NCI-H345 treated with DMSO at 0.1 percent for 48 hours (cell line): ENCODE data around the gene ACADM.
"Not testable (repeated sequence)": the region's sequence is repeated elsewhere in the genome, so short reads cannot be mapped to it uniquely, and the experiment has no call there.

Experiments
- DNase-seq: peaks from one replicate; lab custom pipeline; 2025; ENCODE audit not compliant: unreplicated experiment; lab: John Stamatoyannopoulos, UW

Gene ACADM

GRCh38 chr1:75733661-75734060 lies 9.2 kb downstream of the ACADM start:
- no peak for DNase-seq

GRCh38 chr1:75736016-75736415 lies 11.5 kb downstream of the ACADM start:
- no peak for DNase-seq

- no peak for DNase-seq
Observed at GRCh38 chr1:75742047-75742625, 17.6 kb downstream of the ACADM start.

GRCh38 chr1:75745276-75745675 lies 20.8 kb downstream of the ACADM start:
- no peak for DNase-seq

- not testable (repeated sequence) for DNase-seq
Observed at GRCh38 chr1:75757210-75757609, 32.7 kb downstream of the ACADM start.

GRCh38 chr1:75758543-75758942 lies 34.0 kb downstream of the ACADM start:
- not testable (repeated sequence) for DNase-seq

GRCh38 chr1:75764057-75764655 lies 39.6 kb downstream of the ACADM start:
- no peak for DNase-seq

GRCh38 chr1:75765697-75766355 lies 41.3 kb downstream of the ACADM start:
- DNase-seq: no peak

- no peak for DNase-seq
Observed at GRCh38 chr1:75768016-75768415, 43.5 kb downstream of the ACADM start.

GRCh38 chr1:75770761-75771160 lies 46.3 kb downstream of the ACADM start:
- no peak for DNase-seq

GRCh38 chr1:75771978-75772377 lies 47.5 kb downstream of the ACADM start:
- DNase-seq: no peak

- DNase-seq: not testable (repeated sequence)
Observed at GRCh38 chr1:75777812-75778211, 53.3 kb downstream of the ACADM start.

- DNase-seq: not testable (repeated sequence)
Observed at GRCh38 chr1:75778694-75779093, 54.2 kb downstream of the ACADM start.

- not testable (repeated sequence) for DNase-seq
Observed at GRCh38 chr1:75780183-75780582, 55.7 kb downstream of the ACADM start.

GRCh38 chr1:75783920-75784319 lies 59.4 kb downstream of the ACADM start:
- DNase-seq: not testable (repeated sequence)

- DNase-seq: no peak
Observed at GRCh38 chr1:75785320-75785982, 60.9 kb downstream of the ACADM start.

- peak; percentile 93 for DNase-seq
Observed at GRCh38 chr1:75785983-75786853, 61.7 kb downstream of the ACADM start, which contains the start of gene RABGGTB. RABGGTB (plus strand) TSS chr1:75786256; CDS start chr1:75786272, 16 bp downstream.

- DNase-seq: no peak
Observed at GRCh38 chr1:75786901-75787493, 62.5 kb downstream of the ACADM start.

- DNase-seq: no peak
Observed at GRCh38 chr1:75787524-75787923, 63.0 kb downstream of the ACADM start.

GRCh38 chr1:75789988-75790387 lies 65.5 kb downstream of the ACADM start:
- DNase-seq: no peak
